ENCODE data around the gene LEKR1.

GRCh38 chr3:157058392-157059071 lies 232.4 kb downstream of the LEKR1 start:
- no peak for TF ChIP-seq CTCF (IDR thresholded peaks at IDR 0.05)
- no peak for TF ChIP-seq ZFX (IDR thresholded peaks at IDR 0.05; ENCODE audit: borderline replicate concordance)

Measured in 22Rv1 (cell line).